Smooth muscle cell (in vitro differentiated cells): Measurements from ENCODE around the gene ADCY6. TPM values are rescaled to one million over a fixed set of nuclear protein-coding genes. Genes with fewer than 3 reads are reported as not detected.

Experiments used
- DNase-seq: peaks from one replicate; lab custom pipeline; 2025; ENCODE audit not compliant: unreplicated experiment; lab: John Stamatoyannopoulos, UW
- H2AFZ ChIP-seq: fragments of 200-600 bp; sonication (generic); 2 replicates; pipeline ENCODE4 v1.6.0; 2016; ENCODE audit warnings: antibody characterized with exemption, low read depth, mild to moderate bottlenecking
- H3F3A ChIP-seq: fragments of 200-600 bp; sonication (generic); 2 replicates; pipeline ENCODE4 v1.6.0; 2017; ENCODE audit warnings: antibody characterized with exemption, low read depth
- H3K27ac ChIP-seq: fragments of 200-600 bp; sonication (generic); 2 replicates; pipeline ENCODE4 v1.5.1; 2016; ENCODE audit warnings: low read depth, mild to moderate bottlenecking
- H3K27me3 ChIP-seq: fragments of 200-600 bp; sonication (generic); 2 replicates; pipeline ENCODE4 v1.6.1; 2016; ENCODE audit warnings: low read depth, mild to moderate bottlenecking
- H3K36me3 ChIP-seq: fragments of 200-600 bp; sonication (generic); 2 replicates; pipeline ENCODE4 v1.5.1; 2016; ENCODE audit warnings: low read depth
- H3K4me1 ChIP-seq: fragments of 200-600 bp; sonication (generic); 2 replicates; pipeline ENCODE4 v1.5.1; 2016; ENCODE audit warnings: low read depth
- H3K4me2 ChIP-seq: fragments of 200-600 bp; sonication (generic); 2 replicates; pipeline ENCODE4 v1.6.0; 2016; ENCODE audit warnings: mild to moderate bottlenecking
- H3K4me3 ChIP-seq: fragments of 200-600 bp; sonication (generic); 2 replicates; pipeline ENCODE4 v1.5.1; 2016; ENCODE audit warnings: mild to moderate bottlenecking
- H3K79me2 ChIP-seq: fragments of 200-600 bp; sonication (generic); 2 replicates; pipeline ENCODE4 v1.6.0; 2016; ENCODE audit warnings: low read depth, mild to moderate bottlenecking
- H3K9ac ChIP-seq: fragments of 200-600 bp; sonication (generic); 2 replicates; pipeline ENCODE4 v1.6.0; 2016; ENCODE audit warnings: low read depth
- H3K9me3 ChIP-seq: fragments of 200-600 bp; sonication (generic); replicated peaks from 2 replicates; pipeline ENCODE4 v1.5.1; 2016; ENCODE audit warnings: low read depth
- H4K20me1 ChIP-seq: fragments of 200-600 bp; sonication (generic); 2 replicates; pipeline ENCODE4 v1.6.0; 2016; ENCODE audit warnings: low read depth
- WGBS: methylation state at CpG from one replicate; pipeline ENCODE4 v1.1.7; 2016; ENCODE audit warnings: low lambda C conversion rate; 5-methylcytosine and 5-hydroxymethylcytosine counted together
- polyA plus RNA-seq: library from polyadenylated mRNA; unstranded; fragments of >200 nt; fragmentation: Nextera tagmentation; extraction: Ambion mirVana; gene quantifications from 2 replicates; pipeline ENCODE4 v1.2.1, GENCODE V29; 2016
- total RNA-seq: library from RNA; depleted of rRNA; stranded (reverse); fragments of >200 nt; gene quantifications from 2 replicates; pipeline ENCODE4 v1.2.3, GENCODE V29; 2014
- TF ChIP-seq, protein P1 (sequence below): fragments of 200-600 bp; sonication (generic); IDR thresholded peaks from 2 replicates; pipeline ENCODE4 v1.5.1; 2017; ENCODE audit warnings: borderline replicate concordance, mild to moderate bottlenecking, antibody characterized with exemption; ENCODE audit not compliant: insufficient read depth, poor library complexity, severe bottlenecking

Gene ADCY6
- total and polyA plus RNA-seq, 2 experiments from 2014 or later, result 21.5 to 23.4 TPM

GRCh38 chr12:48779869-48780268 lies 9.0 kb downstream of the ADCY6 start:
- H3K36me3 ChIP-seq, result no peaks in the 10 kb centered on the region
- TF ChIP-seq, protein P1, sequence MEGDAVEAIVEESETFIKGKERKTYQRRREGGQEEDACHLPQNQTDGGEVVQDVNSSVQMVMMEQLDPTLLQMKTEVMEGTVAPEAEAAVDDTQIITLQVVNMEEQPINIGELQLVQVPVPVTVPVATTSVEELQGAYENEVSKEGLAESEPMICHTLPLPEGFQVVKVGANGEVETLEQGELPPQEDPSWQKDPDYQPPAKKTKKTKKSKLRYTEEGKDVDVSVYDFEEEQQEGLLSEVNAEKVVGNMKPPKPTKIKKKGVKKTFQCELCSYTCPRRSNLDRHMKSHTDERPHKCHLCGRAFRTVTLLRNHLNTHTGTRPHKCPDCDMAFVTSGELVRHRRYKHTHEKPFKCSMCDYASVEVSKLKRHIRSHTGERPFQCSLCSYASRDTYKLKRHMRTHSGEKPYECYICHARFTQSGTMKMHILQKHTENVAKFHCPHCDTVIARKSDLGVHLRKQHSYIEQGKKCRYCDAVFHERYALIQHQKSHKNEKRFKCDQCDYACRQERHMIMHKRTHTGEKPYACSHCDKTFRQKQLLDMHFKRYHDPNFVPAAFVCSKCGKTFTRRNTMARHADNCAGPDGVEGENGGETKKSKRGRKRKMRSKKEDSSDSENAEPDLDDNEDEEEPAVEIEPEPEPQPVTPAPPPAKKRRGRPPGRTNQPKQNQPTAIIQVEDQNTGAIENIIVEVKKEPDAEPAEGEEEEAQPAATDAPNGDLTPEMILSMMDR, result no peak
- H3K9ac ChIP-seq, result no peak overlapping the region
- H4K20me1 ChIP-seq, result peaks cover 70% of the 10 kb centered on the region
- H3K4me2 ChIP-seq, result no peak overlapping the region
- H3K79me2 ChIP-seq, result peaks cover 13% of the 10 kb centered on the region
- H3K27me3 ChIP-seq, result no peaks in the 10 kb centered on the region
- H3K9me3 ChIP-seq, result no peaks in the 10 kb centered on the region
- no peaks in the 10 kb centered on the region for H3K4me1 ChIP-seq
- H3K27ac ChIP-seq, result no peak overlapping the region
- WGBS, result 40% methylated on average over 3 of the region's 3 CpGs
- H2AFZ ChIP-seq, result no peak overlapping the region
- DNase-seq, result no peak
- no peak overlapping the region for H3K4me3 ChIP-seq
- no peaks in the 10 kb centered on the region for H3F3A ChIP-seq

GRCh38 chr12:48777501-48778400 lies 11.1 kb downstream of the ADCY6 start:
- no peaks in the 10 kb centered on the region for H3K36me3 ChIP-seq
- H3K4me2 ChIP-seq, result no peak overlapping the region
- no peak overlapping the region for H2AFZ ChIP-seq
- H3K27me3 ChIP-seq, result no peaks in the 10 kb centered on the region
- H3K4me3 ChIP-seq, result no peak overlapping the region
- H3K9ac ChIP-seq, result no peak overlapping the region
- TF ChIP-seq, protein P1, result no peak
- H3K9me3 ChIP-seq, result no peaks in the 10 kb centered on the region
- no peaks in the 10 kb centered on the region for H3K79me2 ChIP-seq
- 91% methylated on average over 16 of the region's 16 CpGs for WGBS
- peaks cover 51% of the 10 kb centered on the region for H4K20me1 ChIP-seq
- no peak overlapping the region for H3K27ac ChIP-seq
- DNase-seq, result no peak
- no peaks in the 10 kb centered on the region for H3F3A ChIP-seq
- no peaks in the 10 kb centered on the region for H3K4me1 ChIP-seq

GRCh38 chr12:48776956-48777355 lies 11.9 kb downstream of the ADCY6 start:
- Histone ChIP-seq H3K4me3 (no peak overlapping the region), H2AFZ (no peak overlapping the region), H3K27me3 (no peaks in the 10 kb centered on the region), H3K9me3 (no peaks in the 10 kb centered on the region), H3F3A (no peaks in the 10 kb centered on the region), H3K27ac (no peak overlapping the region), H3K79me2 (no peaks in the 10 kb centered on the region), H3K4me2 (no peak overlapping the region), H3K4me1 (no peaks in the 10 kb centered on the region), H4K20me1 (peaks cover 43% of the 10 kb centered on the region), H3K9ac (no peak overlapping the region), H3K36me3 (no peaks in the 10 kb centered on the region)
- TF ChIP-seq, protein P1, result no peak
- 97% methylated on average over 6 of the region's 6 CpGs for WGBS
- no peak for DNase-seq
